Suprapubic skin (tissue), 3 donors: Measurements from ENCODE around the gene ACYP2.

Experiments
- POLR2A ChIP-seq, 2 donors: fragments of 450-650 bp; IDR thresholded peaks; one replicate each; pipeline ENCODE4 v1.6.1; 2017; ENCODE audit warnings: antibody characterized with exemption in 2 of 2, mild to moderate bottlenecking in 2 of 2, moderate library complexity in 2 of 2
- TF ChIP-seq, protein P1 (sequence below), 2 donors: fragments of 200-600 bp in 1 of 2; fragments of 450-650 bp in 1 of 2; sonication (generic) in 1 of 2; IDR thresholded peaks; one replicate each; pipeline ENCODE4 v1.5.1; 2016 to 2019; ENCODE audit warnings: antibody characterized with exemption in 2 of 2, mild to moderate bottlenecking in 1 of 2, moderate library complexity in 1 of 2

DNA sequence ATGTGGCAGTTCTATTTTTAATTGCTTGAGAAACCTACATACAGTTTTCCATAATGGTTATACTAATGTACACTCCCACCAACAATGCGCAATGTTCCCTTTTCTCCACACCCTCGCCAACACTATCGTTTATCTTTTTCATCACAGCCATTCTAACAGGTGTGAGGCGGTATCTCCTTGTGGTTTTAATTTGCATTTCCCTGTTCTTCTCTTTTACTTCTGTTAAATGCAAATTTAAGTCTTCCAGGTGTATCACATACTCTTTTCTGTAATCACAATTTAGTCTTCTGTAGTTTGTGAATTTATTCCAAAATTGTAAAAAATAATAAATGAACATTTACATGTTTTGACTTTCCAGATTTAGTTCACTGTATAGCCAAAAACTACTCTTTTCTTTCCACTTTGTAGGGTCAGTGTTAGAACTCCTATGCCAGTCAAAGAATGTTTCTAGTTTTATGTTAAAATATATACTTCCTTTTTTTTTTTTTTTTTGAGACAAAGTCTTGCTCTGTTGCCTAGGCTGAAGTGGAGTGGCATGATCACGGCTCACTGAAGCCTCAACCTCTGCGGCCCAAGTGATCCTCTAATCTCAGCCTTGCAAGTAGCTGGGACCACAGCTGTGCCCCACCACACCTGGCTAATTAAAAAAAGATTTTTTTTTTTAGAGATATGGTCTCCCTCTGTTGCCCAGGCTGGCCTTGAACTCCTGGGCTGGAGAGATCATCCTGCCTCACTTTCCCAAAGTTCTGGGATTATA, 15.4 kb upstream of the ACYP2 start:
- TF ChIP-seq, protein P1, sequence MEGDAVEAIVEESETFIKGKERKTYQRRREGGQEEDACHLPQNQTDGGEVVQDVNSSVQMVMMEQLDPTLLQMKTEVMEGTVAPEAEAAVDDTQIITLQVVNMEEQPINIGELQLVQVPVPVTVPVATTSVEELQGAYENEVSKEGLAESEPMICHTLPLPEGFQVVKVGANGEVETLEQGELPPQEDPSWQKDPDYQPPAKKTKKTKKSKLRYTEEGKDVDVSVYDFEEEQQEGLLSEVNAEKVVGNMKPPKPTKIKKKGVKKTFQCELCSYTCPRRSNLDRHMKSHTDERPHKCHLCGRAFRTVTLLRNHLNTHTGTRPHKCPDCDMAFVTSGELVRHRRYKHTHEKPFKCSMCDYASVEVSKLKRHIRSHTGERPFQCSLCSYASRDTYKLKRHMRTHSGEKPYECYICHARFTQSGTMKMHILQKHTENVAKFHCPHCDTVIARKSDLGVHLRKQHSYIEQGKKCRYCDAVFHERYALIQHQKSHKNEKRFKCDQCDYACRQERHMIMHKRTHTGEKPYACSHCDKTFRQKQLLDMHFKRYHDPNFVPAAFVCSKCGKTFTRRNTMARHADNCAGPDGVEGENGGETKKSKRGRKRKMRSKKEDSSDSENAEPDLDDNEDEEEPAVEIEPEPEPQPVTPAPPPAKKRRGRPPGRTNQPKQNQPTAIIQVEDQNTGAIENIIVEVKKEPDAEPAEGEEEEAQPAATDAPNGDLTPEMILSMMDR (IDR thresholded peaks at IDR 0.05): no peak
- no peak for TF ChIP-seq POLR2A (IDR thresholded peaks at IDR 0.05)
